Liver (tissue), 9 donors: ENCODE measurements around the gene MAPK8IP3. TPM values are rescaled to one million over a fixed set of nuclear protein-coding genes. Genes with fewer than 3 reads are reported as not detected.

Experiments used
- DNase-seq: peaks from one replicate; pipeline ENCODE4 v3.0.0-alpha.2; 2017; ENCODE audit warnings: low spot score
- H3K27ac ChIP-seq, 2 donors: one replicate each; pipeline ENCODE4 v1.7.0; 2013; ENCODE audit warnings: inconsistent platforms in 2 of 2, low read length in 2 of 2, control low read depth in 1 of 2, low read depth in 1 of 2, mild to moderate bottlenecking in 1 of 2
- H3K27me3 ChIP-seq, 4 donors: one replicate each; pipeline versions ENCODE4 v1.6.1 to v1.7.0; 2013; ENCODE audit warnings: low read length in 3 of 4, inconsistent platforms in 1 of 4, mild to moderate bottlenecking in 1 of 4, moderate library complexity in 1 of 4; ENCODE audit not compliant: control insufficient read depth in 4 of 4, insufficient read depth in 4 of 4
- H3K36me3 ChIP-seq, 4 donors: one replicate each; pipeline versions ENCODE4 v1.6.1 to v1.7.0; 2013; ENCODE audit warnings: low read length in 3 of 4, mild to moderate bottlenecking in 3 of 4, low read depth in 1 of 4, moderate library complexity in 1 of 4; ENCODE audit not compliant: control insufficient read depth in 4 of 4, insufficient read depth in 3 of 4
- H3K4me1 ChIP-seq, 4 donors: one replicate each; pipeline versions ENCODE4 v1.6.1 to v1.7.0; 2013; ENCODE audit warnings: low read length in 3 of 4, mild to moderate bottlenecking in 3 of 4, moderate library complexity in 1 of 4; ENCODE audit not compliant: control insufficient read depth in 4 of 4, insufficient read depth in 4 of 4
- H3K4me3 ChIP-seq, 3 donors: one replicate each; pipeline versions ENCODE4 v1.6.1 to v1.7.0; 2013; ENCODE audit warnings: low read length in 3 of 3, control low read depth in 1 of 3, low read depth in 1 of 3, mild to moderate bottlenecking in 1 of 3
- H3K9ac ChIP-seq, 2 donors: one replicate each; pipeline ENCODE4 v1.7.0; 2013; ENCODE audit warnings: low read length in 2 of 2, mild to moderate bottlenecking in 2 of 2, moderate library complexity in 2 of 2, control low read depth in 1 of 2, low read depth in 1 of 2
- H3K9me3 ChIP-seq, 4 donors: one replicate each; pipeline versions ENCODE4 v1.6.1 to v1.7.0; 2013; ENCODE audit warnings: low read length in 3 of 4; ENCODE audit not compliant: control insufficient read depth in 4 of 4
- EGR1 ChIP-seq, 2 donors: IDR thresholded peaks; 2 replicates each; pipeline ENCODE4 v1.6.1; 2016 to 2018; ENCODE audit warnings: antibody characterized with exemption in 2 of 2, low read depth in 2 of 2
- FOXA1 ChIP-seq: IDR thresholded peaks from 2 replicates; pipeline ENCODE4 v1.6.1; 2016; ENCODE audit warnings: antibody characterized with exemption
- FOXA2 ChIP-seq: IDR thresholded peaks from 2 replicates; pipeline ENCODE4 v1.6.1; 2016; ENCODE audit warnings: antibody characterized with exemption
- GABPA ChIP-seq, 2 donors: IDR thresholded peaks in 1 of 2; conservative IDR thresholded peaks in 1 of 2; 2 replicates each; pipeline ENCODE4 v1.6.1; 2016; ENCODE audit warnings: antibody characterized with exemption in 2 of 2, mild to moderate bottlenecking in 1 of 2, moderate library complexity in 1 of 2
- HNF4A ChIP-seq, 2 donors: conservative IDR thresholded peaks; 2 replicates each; pipeline ENCODE4 v1.6.1; 2016; ENCODE audit warnings: antibody characterized with exemption in 2 of 2, mild to moderate bottlenecking in 2 of 2
- HNF4G ChIP-seq: IDR thresholded peaks from 2 replicates; pipeline ENCODE4 v1.6.1; 2016; ENCODE audit warnings: antibody characterized with exemption
- JUND ChIP-seq, 2 donors: IDR thresholded peaks; 2 replicates each; pipeline ENCODE4 v1.6.1; 2016; ENCODE audit warnings: antibody characterized with exemption in 2 of 2
- MAX ChIP-seq: IDR thresholded peaks from 2 replicates; pipeline ENCODE4 v1.6.1; 2016; ENCODE audit warnings: antibody characterized with exemption
- NR2F2 ChIP-seq: IDR thresholded peaks from 2 replicates; pipeline ENCODE4 v1.6.1; 2016; ENCODE audit warnings: antibody characterized with exemption
- RXRA ChIP-seq, 2 donors: IDR thresholded peaks; 2 replicates each; pipeline ENCODE4 v1.6.1; 2017 to 2018; ENCODE audit warnings: antibody characterized with exemption in 2 of 2, mild to moderate bottlenecking in 1 of 2
- SP1 ChIP-seq: IDR thresholded peaks from 2 replicates; pipeline ENCODE4 v1.6.1; 2018; ENCODE audit warnings: antibody characterized with exemption, mild to moderate bottlenecking
- TAF1 ChIP-seq: conservative IDR thresholded peaks from 2 replicates; pipeline ENCODE4 v1.6.1; 2016; ENCODE audit warnings: antibody characterized with exemption, mild to moderate bottlenecking
- YY1 ChIP-seq: IDR thresholded peaks from 2 replicates; pipeline ENCODE4 v1.6.1; 2016; ENCODE audit warnings: antibody characterized with exemption, mild to moderate bottlenecking
- ZBTB33 ChIP-seq: IDR thresholded peaks from 2 replicates; pipeline ENCODE4 v1.6.1; 2016; ENCODE audit warnings: antibody characterized with exemption
- WGBS: extraction: QIAGEN DNeasy Blood & Tissue Kit; methylation state at CpG from one replicate; pipeline ENCODE4 v1.1.7; 2013; 5-methylcytosine and 5-hydroxymethylcytosine counted together
- polyA plus RNA-seq, 2 donors: library from polyadenylated mRNA; stranded (reverse) in 1 of 2; unstranded in 1 of 2; fragments of 200-250 nt in 1 of 2; fragments of >200 nt in 1 of 2; fragmentation: Nextera tagmentation in 1 of 2; extraction: Ambion mirVana in 1 of 2; gene quantifications; one replicate each; pipeline versions ENCODE4 v1.2.1 to v1.2.3, GENCODE V29; 2013 to 2015
- total RNA-seq, 2 donors: library from RNA; depleted of rRNA; stranded (reverse); fragments of >200 nt; gene quantifications; one replicate each; pipeline ENCODE4 v1.2.3, GENCODE V29; 2014
- TF ChIP-seq, protein P1 (sequence below): IDR thresholded peaks from 2 replicates; pipeline ENCODE4 v1.6.1; 2016; ENCODE audit warnings: antibody characterized with exemption, mild to moderate bottlenecking
- TF ChIP-seq, protein P2 (sequence below): fragments of 150-350 bp; IDR thresholded peaks from 2 replicates; pipeline ENCODE4 v1.5.1; 2017; ENCODE audit warnings: improper control_type of control experiment, low read depth, low read length; ENCODE audit not compliant: missing input control
- TF ChIP-seq, protein P3 (sequence below): IDR thresholded peaks from 2 replicates; pipeline ENCODE4 v1.6.1; 2016; ENCODE audit warnings: antibody characterized with exemption
- donor health status: healthy.
- donor health status: healthy.
- donor health status: healthy.
- donor health status: healthy.
- donor health status: healthy.

The MAPK8IP3 gene
- total and polyA plus RNA-seq, 4 donors, result 4.1 to 43.0 (median 9.3) TPM

GRCh38 chr16:1751946-1752345, 46.0 kb downstream of the MAPK8IP3 start:
- Histone ChIP-seq H3K27ac (no peak overlapping the region), H3K4me1 (no peaks in the 10 kb centered on the region), H3K4me3 (no peak overlapping the region), H3K36me3 (peaks cover 5 to 48% (median 29%) of the 10 kb centered on the region in 4 donors), H3K9ac (no peak overlapping the region), H3K9me3 (no peaks in the 10 kb centered on the region), H3K27me3 (no peaks in the 10 kb centered on the region)
- DNase-seq, result no peak
- WGBS, result 97% methylated on average over 16 of the region's 16 CpGs
- TF ChIP-seq, protein P1, sequence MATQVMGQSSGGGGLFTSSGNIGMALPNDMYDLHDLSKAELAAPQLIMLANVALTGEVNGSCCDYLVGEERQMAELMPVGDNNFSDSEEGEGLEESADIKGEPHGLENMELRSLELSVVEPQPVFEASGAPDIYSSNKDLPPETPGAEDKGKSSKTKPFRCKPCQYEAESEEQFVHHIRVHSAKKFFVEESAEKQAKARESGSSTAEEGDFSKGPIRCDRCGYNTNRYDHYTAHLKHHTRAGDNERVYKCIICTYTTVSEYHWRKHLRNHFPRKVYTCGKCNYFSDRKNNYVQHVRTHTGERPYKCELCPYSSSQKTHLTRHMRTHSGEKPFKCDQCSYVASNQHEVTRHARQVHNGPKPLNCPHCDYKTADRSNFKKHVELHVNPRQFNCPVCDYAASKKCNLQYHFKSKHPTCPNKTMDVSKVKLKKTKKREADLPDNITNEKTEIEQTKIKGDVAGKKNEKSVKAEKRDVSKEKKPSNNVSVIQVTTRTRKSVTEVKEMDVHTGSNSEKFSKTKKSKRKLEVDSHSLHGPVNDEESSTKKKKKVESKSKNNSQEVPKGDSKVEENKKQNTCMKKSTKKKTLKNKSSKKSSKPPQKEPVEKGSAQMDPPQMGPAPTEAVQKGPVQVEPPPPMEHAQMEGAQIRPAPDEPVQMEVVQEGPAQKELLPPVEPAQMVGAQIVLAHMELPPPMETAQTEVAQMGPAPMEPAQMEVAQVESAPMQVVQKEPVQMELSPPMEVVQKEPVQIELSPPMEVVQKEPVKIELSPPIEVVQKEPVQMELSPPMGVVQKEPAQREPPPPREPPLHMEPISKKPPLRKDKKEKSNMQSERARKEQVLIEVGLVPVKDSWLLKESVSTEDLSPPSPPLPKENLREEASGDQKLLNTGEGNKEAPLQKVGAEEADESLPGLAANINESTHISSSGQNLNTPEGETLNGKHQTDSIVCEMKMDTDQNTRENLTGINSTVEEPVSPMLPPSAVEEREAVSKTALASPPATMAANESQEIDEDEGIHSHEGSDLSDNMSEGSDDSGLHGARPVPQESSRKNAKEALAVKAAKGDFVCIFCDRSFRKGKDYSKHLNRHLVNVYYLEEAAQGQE, result no peak

DNA sequence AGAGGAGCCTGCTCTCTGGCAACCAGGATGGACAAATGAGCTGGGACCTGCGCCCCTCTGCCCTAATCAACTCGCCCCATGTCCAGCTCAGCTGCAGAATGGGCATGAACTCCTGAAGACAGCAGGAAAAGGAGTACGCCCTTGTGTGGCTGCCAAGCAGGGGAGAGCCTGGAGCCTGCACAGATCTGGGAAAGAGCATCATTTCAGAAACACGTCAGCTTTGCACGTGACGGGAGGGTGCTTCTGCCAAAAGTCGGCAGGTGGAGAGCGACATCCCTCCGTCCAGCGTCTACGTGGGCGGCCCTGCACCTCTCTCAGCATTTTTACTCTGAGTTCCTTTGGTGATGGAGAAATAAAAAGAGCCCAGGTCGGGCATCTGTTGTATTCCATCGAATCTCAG, 46.9 kb downstream of the MAPK8IP3 start:
- WGBS, result 96% methylated on average over 14 of the region's 14 CpGs
- no peaks in the 10 kb centered on the region for H3K27me3 ChIP-seq
- peaks cover 6 to 47% (median 24%) of the 10 kb centered on the region in 4 donors for H3K36me3 ChIP-seq
- TF ChIP-seq MAX (no peak), NR2F2 (no peak), EGR1 (IDR thresholded peaks at IDR 0.05; ENCODE audit: low read depth in 2 of 2) (no peak), HNF4G (no peak), GABPA (IDR thresholded peaks at IDR 0.05 in 1 of 2, conservative IDR thresholded peaks at IDR 0.05 in 1 of 2) (no peak), JUND (IDR thresholded peaks at IDR 0.05) (no peak), FOXA2 (no peak), FOXA1 (no peak), YY1 (no peak), TAF1 (no peak), HNF4A (conservative IDR thresholded peaks at IDR 0.05) (no peak), SP1 (no peak), RXRA (IDR thresholded peaks at IDR 0.05) (no peak), ZBTB33 (no peak)
- TF ChIP-seq, protein P2, sequence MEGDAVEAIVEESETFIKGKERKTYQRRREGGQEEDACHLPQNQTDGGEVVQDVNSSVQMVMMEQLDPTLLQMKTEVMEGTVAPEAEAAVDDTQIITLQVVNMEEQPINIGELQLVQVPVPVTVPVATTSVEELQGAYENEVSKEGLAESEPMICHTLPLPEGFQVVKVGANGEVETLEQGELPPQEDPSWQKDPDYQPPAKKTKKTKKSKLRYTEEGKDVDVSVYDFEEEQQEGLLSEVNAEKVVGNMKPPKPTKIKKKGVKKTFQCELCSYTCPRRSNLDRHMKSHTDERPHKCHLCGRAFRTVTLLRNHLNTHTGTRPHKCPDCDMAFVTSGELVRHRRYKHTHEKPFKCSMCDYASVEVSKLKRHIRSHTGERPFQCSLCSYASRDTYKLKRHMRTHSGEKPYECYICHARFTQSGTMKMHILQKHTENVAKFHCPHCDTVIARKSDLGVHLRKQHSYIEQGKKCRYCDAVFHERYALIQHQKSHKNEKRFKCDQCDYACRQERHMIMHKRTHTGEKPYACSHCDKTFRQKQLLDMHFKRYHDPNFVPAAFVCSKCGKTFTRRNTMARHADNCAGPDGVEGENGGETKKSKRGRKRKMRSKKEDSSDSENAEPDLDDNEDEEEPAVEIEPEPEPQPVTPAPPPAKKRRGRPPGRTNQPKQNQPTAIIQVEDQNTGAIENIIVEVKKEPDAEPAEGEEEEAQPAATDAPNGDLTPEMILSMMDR, result no peak
- TF ChIP-seq, protein P1, result no peak
- TF ChIP-seq, protein P3, sequence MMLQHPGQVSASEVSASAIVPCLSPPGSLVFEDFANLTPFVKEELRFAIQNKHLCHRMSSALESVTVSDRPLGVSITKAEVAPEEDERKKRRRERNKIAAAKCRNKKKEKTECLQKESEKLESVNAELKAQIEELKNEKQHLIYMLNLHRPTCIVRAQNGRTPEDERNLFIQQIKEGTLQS, result no peak
- no peaks in the 10 kb centered on the region for H3K9me3 ChIP-seq
- H3K9ac ChIP-seq, result no peak overlapping the region
- DNase-seq, result no peak
- H3K27ac ChIP-seq, result no peak overlapping the region
- no peaks in the 10 kb centered on the region for H3K4me1 ChIP-seq
- H3K4me3 ChIP-seq, result no peak overlapping the region
